ACHN (cell line): ENCODE data around the gene ZBTB18.

ENCODE experiments used
- DNase-seq: peaks from one replicate; pipeline ENCODE4 v3.0.0-alpha.2; 2015
- in situ Hi-C: cut with HindIII; loops from 2 replicates; pipeline ENCODE4 v1.10.0; 2017; ENCODE audit warnings: low sequenced_read_pairs, low pct_ligation_motif_present, low pct_unique_long_range_greater_than_20kb

ZBTB18 gene

GRCh38 chr1:244097523-244098405, 46.7 kb downstream of the ZBTB18 start:
- in situ Hi-C loops: no loop called here
- no peak for DNase-seq

- DNase-seq: no peak
- in situ Hi-C loops: no loop called here
These were observed 48.3 kb downstream of the ZBTB18 start for GRCh38 chr1:244099258-244099930.

- no peak for DNase-seq
- in situ Hi-C loops: no loop called here
These were observed 49.2 kb downstream of the ZBTB18 start for GRCh38 chr1:244100276-244100675.

GRCh38 chr1:244100704-244101453, 49.8 kb downstream of the ZBTB18 start:
- no peak for DNase-seq
- in situ Hi-C loops: no loop called here

- in situ Hi-C loops: no loop called here
These were observed 51.0 kb downstream of the ZBTB18 start for GRCh38 chr1:244102046-244102445.

GRCh38 chr1:244102468-244102867, 51.4 kb downstream of the ZBTB18 start:
- DNase-seq: no peak
- in situ Hi-C loops: no loop called here

More at GRCh38 chr1:244102046-244102445, 51.0 kb downstream of the ZBTB18 start:
- no peak for DNase-seq

GRCh38 chr1:244104309-244105060, 53.4 kb downstream of the ZBTB18 start:
- in situ Hi-C loops: no loop called here
- peak; percentile 98 for DNase-seq

- no peak for DNase-seq
- in situ Hi-C loops: no loop called here
These were observed 55.1 kb downstream of the ZBTB18 start for GRCh38 chr1:244106176-244106575.
